Measurements from ENCODE around the gene SGMS1.
"Not testable (repeated sequence)": the region's sequence is repeated elsewhere in the genome, so short reads cannot be mapped to it uniquely, and the experiment has no call there.

SGMS1 gene

GRCh38 chr10:50529660-50530059 is 94.1 kb downstream of the SGMS1 start:
- DNase-seq, result no peak

- no peak for DNase-seq
Observed at GRCh38 chr10:50528206-50528605, 95.5 kb downstream of the SGMS1 start.

GRCh38 chr10:50527442-50528043 is 96.2 kb downstream of the SGMS1 start:
- DNase-seq, result no peak

GRCh38 chr10:50526185-50526584 is 97.6 kb downstream of the SGMS1 start:
- no peak for DNase-seq

GRCh38 chr10:50523357-50523756 is 100.4 kb downstream of the SGMS1 start:
- DNase-seq, result no peak

GRCh38 chr10:50522908-50523307 is 100.8 kb downstream of the SGMS1 start:
- no peak for DNase-seq

GRCh38 chr10:50520115-50520514 is 103.6 kb downstream of the SGMS1 start:
- DNase-seq, result no peak

DNA sequence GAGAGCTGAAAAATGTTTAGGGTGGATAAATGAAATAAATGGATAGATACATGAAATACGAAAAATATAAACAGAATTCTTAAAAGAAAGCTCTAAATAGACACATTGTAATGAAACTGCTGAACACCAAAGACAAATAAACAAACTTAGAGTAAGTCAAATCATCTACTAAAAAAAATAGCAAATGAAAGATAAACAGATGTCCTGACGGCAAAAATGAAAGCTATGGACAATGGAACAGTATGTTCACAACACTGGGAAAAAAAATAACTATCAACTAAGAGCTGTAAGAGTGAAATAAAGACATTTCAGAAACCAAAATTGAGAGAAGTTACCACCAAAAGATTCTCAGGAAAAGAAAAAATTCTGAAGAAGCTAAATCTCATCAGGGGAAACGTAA is 106.1 kb downstream of the SGMS1 start:
- no peak for DNase-seq

DNA sequence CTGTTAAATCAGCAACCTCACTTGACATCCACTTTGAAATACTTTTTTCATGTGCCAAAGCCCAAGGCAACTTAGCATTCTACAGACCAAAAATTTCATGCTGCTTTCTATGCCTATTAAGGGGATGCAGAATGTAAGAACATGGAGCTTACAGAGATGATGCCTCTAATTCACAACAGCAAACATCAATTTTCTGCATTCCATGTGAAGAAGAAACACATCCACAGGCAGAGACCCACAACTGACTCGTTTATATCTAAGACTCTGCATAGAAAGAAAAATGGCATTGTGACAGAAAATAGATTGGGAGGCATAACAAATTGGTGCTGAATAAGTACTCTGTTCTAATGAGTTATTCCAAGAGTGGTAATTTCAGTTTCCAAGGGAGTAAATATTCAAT is 107.6 kb downstream of the SGMS1 start:
- DNase-seq, result no peak

DNA sequence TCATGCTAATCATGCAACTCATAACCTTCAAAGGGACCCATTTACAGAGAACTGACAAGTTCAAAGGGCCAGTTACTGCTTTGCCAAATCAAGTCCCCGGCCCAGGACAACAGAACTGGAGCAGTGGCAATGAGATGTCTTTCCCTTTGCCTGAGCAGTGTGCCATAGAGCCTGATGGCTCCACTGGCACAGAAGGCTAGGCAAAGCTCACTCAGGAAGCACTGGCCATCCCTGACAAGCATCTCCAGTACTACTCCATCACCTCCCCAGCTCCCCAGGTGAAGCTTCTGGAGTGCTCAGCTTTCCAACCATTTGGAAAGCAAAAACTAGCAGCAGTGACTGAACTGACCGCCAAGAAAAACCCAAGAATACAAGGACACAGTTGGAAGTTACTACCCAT is 108.3 kb downstream of the SGMS1 start:
- DNase-seq, result no peak

GRCh38 chr10:50514995-50515394 is 108.8 kb downstream of the SGMS1 start:
- DNase-seq, result no peak

DNA sequence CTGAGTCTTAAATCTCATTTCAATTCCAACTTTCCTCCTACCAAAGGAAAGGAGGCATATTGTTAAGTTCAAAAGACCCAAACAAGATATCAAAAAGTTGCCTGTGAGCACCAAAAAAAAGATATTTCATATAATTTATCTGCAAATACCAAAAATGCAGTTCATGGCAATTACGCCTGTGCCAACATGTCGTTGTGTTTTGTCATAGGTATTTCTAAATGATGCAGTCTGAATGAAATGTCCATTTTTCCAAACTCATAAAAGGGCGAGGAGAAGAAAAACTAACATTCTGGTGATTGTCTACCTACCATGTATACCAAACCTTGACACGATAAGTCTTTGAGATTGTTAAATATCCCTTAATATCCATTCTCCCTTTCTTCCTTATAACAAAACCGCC is 109.8 kb downstream of the SGMS1 start:
- no peak for DNase-seq

DNA sequence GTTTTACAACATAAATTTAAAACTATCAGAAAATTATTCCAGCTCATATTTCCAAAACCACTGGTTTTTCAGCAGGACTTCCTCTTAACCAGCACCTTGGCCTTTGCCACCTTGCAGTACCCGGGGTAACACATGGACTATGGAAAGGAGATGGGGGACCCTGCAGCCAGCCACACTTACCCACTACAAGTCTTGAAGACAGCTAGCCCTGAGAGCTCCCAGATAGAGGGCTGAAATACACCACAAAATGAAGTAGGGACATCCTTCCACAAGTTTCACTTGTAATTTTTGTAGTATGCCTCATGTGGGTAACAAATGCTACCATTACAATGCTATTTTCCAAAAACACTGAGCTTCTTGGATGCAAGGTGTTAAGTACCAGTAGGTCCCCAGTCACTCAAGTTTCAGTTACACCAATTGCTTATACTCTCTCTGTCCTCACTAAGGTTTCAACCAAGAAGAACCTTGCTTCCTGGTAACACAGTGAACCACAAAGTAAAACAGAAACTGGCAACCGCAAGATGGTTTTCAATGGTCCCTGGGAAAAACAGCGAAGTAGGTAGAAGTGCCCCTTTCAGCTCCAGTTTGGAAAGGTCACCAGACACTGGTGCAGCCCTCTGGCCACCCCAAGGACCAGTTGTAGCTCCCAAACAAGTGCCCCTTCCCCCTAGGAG is 110.9 kb downstream of the SGMS1 start:
- DNase-seq, result no peak

DNA sequence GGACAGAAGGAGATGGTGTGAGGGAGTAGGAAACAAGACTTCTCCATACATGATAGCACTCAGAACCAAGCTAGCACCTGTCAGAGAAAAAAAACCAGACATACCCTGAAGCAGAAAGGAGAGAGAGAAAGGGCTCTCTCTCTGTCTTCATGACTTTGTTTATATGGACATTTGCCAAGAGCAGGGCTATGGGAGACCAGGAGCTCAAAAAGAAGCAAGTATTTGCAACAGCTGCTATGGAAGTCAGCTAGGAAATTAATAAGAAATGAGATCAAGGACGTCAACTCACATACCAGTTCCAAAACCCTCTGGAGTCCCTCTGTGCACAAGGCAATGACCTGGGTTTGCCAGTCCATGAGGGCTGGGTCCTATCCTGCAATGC is 111.6 kb downstream of the SGMS1 start:
- no peak for DNase-seq

GRCh38 chr10:50511492-50512213 is 112.1 kb downstream of the SGMS1 start:
- no peak for DNase-seq

DNA sequence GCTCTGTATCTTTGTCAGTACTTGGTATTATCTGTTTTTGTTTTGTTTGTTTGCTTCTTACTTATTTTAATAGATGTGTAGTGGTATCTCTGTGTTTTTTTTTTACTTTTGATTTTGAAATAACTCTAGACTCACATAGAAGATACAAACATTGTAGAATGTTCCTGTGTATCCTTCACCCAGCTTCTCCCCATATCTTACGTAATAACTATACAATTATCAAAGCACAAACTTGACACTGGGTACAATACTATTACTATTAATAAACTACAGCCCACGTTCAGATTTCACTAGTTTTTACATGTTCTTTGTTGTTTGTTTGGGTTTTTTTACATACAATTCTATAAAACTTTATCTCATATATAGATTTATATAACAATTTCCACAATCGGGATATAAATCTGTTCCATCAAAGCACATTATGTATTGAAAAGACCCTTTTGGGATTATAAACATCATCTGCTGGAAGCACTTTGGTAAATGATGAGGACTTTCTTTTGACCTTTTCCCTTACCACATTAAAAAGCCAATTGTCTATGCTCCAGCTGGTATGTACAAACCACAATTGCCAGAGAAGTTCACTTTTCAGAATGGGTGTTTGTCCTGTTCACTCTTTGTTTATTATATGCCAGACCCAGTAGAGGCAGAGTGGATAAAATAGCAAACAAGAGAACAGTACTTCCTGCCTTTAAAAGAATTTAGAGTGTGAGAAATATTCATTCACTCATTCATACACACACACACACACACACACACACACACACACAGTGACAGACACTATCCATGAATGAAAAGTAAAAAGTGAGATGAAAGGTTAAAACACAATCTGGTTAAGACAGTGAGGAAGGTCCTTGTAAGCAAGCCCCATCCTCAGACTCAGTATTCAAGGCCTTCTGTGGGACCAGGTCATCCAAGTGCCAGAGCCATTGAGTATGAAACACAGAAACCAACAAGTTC is 113.0 kb downstream of the SGMS1 start:
- no peak for DNase-seq

GRCh38 chr10:50508315-50509051 is 115.3 kb downstream of the SGMS1 start:
- no peak for DNase-seq

- no peak for DNase-seq
Observed at GRCh38 chr10:50506861-50507573, 116.7 kb downstream of the SGMS1 start.

DNA sequence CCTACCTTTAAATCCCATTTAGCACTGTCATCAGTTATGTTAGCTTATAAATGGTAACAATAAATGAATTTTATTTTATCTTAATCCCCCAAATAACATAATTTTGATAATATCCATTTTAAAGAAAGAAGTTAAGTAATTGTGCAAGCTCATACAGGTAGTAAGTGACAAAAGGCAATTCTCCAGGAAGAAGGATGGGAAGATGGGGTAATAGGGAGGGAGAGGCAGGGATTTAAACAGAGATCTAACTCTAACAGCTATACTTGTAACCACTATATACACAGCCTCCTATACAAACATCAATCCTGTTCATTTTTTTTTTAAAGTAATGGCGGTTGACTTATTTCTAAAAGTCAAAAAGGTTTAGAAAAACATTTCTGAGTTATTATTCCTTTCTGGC is 119.4 kb downstream of the SGMS1 start:
- DNase-seq, result no peak

GRCh38 chr10:50503661-50504320 is 120.0 kb downstream of the SGMS1 start:
- DNase-seq, result no peak

- not testable (repeated sequence) for DNase-seq
Observed at GRCh38 chr10:50503156-50503555, 120.6 kb downstream of the SGMS1 start.
